GM12873 (cell line): ENCODE results near the gene EP400.

Source experiments
- CTCF ChIP-seq: IDR thresholded peaks from 2 replicates; pipeline ENCODE4 v1.5.1; 2012; ENCODE audit warnings: low read depth, mild to moderate bottlenecking, moderate library complexity, low read length, control low read depth; ENCODE audit not compliant: insufficient read depth; ENCODE audit errors: missing control alignments

The EP400 gene

GRCh38 chr12:131919051-131919347, 30.7 kb upstream of the EP400 start:
- TF ChIP-seq CTCF, result no peak

- no peak for TF ChIP-seq CTCF
These were observed 30.2 kb upstream of the EP400 start for GRCh38 chr12:131919366-131920156.

GRCh38 chr12:131920157-131920508, 29.6 kb upstream of the EP400 start:
- TF ChIP-seq CTCF, result no peak

- no peak for TF ChIP-seq CTCF
These were observed 28.6 kb upstream of the EP400 start for GRCh38 chr12:131920902-131921840.

GRCh38 chr12:131921866-131922769, 27.6 kb upstream of the EP400 start:
- TF ChIP-seq CTCF, result no peak

GRCh38 chr12:131922772-131923171, 27.0 kb upstream of the EP400 start:
- no peak for TF ChIP-seq CTCF
